ENCODE measurements around the gene FTH1. TPM values are rescaled to one million over a fixed set of nuclear protein-coding genes. Genes with fewer than 3 reads are reported as not detected.

FTH1 gene
- total RNA-seq, 1 experiment from 2014 or later = 3,345 TPM

GRCh38 chr11:61940466-61940865, 27.0 kb downstream of the FTH1 start:
- H3K9me2 ChIP-seq (ENCODE audit: insufficient read depth) = no peaks in the 10 kb centered on the region
- no TSS peak for BruUV-seq (replicated peaks)
- RAD21 ChIA-PET (ENCODE audit: low non-redundant PET in 1 of 2, low total read pairs in 2 of 2, uncharacterized antibody in 2 of 2, unreplicated experiment in 2 of 2) = no interaction called here
- TF ChIP-seq ELF1 (IDR thresholded peaks at IDR 0.05; ENCODE audit: borderline replicate concordance, low read depth) (no peak), JUND (IDR thresholded peaks at IDR 0.05) (no peak), YY1 (IDR thresholded peaks at IDR 0.05; ENCODE audit: extremely low read depth, insufficient replicate concordance, low read depth, low read length) (no peak), ATF3 (IDR thresholded peaks at IDR 0.05) (no peak)
- TF ChIP-seq, protein P1, sequence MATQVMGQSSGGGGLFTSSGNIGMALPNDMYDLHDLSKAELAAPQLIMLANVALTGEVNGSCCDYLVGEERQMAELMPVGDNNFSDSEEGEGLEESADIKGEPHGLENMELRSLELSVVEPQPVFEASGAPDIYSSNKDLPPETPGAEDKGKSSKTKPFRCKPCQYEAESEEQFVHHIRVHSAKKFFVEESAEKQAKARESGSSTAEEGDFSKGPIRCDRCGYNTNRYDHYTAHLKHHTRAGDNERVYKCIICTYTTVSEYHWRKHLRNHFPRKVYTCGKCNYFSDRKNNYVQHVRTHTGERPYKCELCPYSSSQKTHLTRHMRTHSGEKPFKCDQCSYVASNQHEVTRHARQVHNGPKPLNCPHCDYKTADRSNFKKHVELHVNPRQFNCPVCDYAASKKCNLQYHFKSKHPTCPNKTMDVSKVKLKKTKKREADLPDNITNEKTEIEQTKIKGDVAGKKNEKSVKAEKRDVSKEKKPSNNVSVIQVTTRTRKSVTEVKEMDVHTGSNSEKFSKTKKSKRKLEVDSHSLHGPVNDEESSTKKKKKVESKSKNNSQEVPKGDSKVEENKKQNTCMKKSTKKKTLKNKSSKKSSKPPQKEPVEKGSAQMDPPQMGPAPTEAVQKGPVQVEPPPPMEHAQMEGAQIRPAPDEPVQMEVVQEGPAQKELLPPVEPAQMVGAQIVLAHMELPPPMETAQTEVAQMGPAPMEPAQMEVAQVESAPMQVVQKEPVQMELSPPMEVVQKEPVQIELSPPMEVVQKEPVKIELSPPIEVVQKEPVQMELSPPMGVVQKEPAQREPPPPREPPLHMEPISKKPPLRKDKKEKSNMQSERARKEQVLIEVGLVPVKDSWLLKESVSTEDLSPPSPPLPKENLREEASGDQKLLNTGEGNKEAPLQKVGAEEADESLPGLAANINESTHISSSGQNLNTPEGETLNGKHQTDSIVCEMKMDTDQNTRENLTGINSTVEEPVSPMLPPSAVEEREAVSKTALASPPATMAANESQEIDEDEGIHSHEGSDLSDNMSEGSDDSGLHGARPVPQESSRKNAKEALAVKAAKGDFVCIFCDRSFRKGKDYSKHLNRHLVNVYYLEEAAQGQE (IDR thresholded peaks at IDR 0.05; ENCODE audit: low read depth) = no peak
- no peaks in the 10 kb centered on the region for H3K27me3 ChIP-seq (ENCODE audit: insufficient read depth, low read length)
- H2AFZ ChIP-seq (ENCODE audit: low read depth, low read length, poor library complexity, severe bottlenecking) = no peak overlapping the region
- H3K4me1 ChIP-seq (ENCODE audit: control insufficient read depth in 1 of 2, insufficient read depth in 2 of 2, low read length in 2 of 2) = no peaks in the 10 kb centered on the region
- no peak overlapping the region for H3K9ac ChIP-seq (ENCODE audit: low read length)
- POLR2A ChIA-PET = no interaction called here
- CTCF ChIA-PET = interaction anchor here (1.3 kb wide), 1 partner anchor 142 kb away, joined by 3 read pairs; no protein-coding TSS in a partner anchor
- no peak overlapping the region for H3K27ac ChIP-seq (ENCODE audit: low read depth, low read length)
- no peaks in the 10 kb centered on the region for H3K36me3 ChIP-seq (ENCODE audit: control insufficient read depth in 1 of 2, insufficient read depth in 2 of 2, low read length in 2 of 2)
- no peak overlapping the region for H3K4me2 ChIP-seq (ENCODE audit: low read length)
- no peak for ATAC-seq
- DNase-seq (ENCODE audit: low read depth, low spot score) = no peak
- no peaks in the 10 kb centered on the region for H4K20me1 ChIP-seq (ENCODE audit: insufficient read depth)
- no peak overlapping the region for H3K4me3 ChIP-seq (replicated peaks in 1 of 2; ENCODE audit: low read depth in 1 of 2, low read length in 2 of 2)
- no peaks in the 10 kb centered on the region for H3K79me2 ChIP-seq (ENCODE audit: insufficient read depth, low read length)
- intact Hi-C loops (cut with micrococcal nuclease) = no loop called here
- peaks cover 0 to 11% of the 10 kb centered on the region in 2 experiments; a peak in 1 of 4 replicates for H3K9me3 ChIP-seq (ENCODE audit: control insufficient read depth in 1 of 2, insufficient read depth in 1 of 2, low read depth in 1 of 2, low read length in 2 of 2)

GRCh38 chr11:61935861-61936260, 31.6 kb downstream of the FTH1 start:
- no peaks in the 10 kb centered on the region for H3K27me3 ChIP-seq (ENCODE audit: insufficient read depth, low read length)
- no peak overlapping the region for H2AFZ ChIP-seq (ENCODE audit: low read depth, low read length, poor library complexity, severe bottlenecking)
- no peak overlapping the region for H3K4me3 ChIP-seq (replicated peaks in 1 of 2; ENCODE audit: low read depth in 1 of 2, low read length in 2 of 2)
- H3K36me3 ChIP-seq (ENCODE audit: control insufficient read depth in 1 of 2, insufficient read depth in 2 of 2, low read length in 2 of 2) = no peaks in the 10 kb centered on the region
- no peak overlapping the region for H3K27ac ChIP-seq (ENCODE audit: low read depth, low read length)
- no peaks in the 10 kb centered on the region for H4K20me1 ChIP-seq (ENCODE audit: insufficient read depth)
- ChIA-PET CTCF (interaction anchor here (1.5 kb wide), 1 partner anchor 12 kb away, joined by 4 read pairs; no protein-coding TSS in a partner anchor), RAD21 (ENCODE audit: low non-redundant PET in 1 of 2, low total read pairs in 2 of 2, uncharacterized antibody in 2 of 2, unreplicated experiment in 2 of 2) (no interaction called here), POLR2A (no interaction called here)
- H3K79me2 ChIP-seq (ENCODE audit: insufficient read depth, low read length) = no peaks in the 10 kb centered on the region
- peaks cover 0 to 11% of the 10 kb centered on the region in 2 experiments; a peak in 1 of 4 replicates for H3K9me3 ChIP-seq (ENCODE audit: control insufficient read depth in 1 of 2, insufficient read depth in 1 of 2, low read depth in 1 of 2, low read length in 2 of 2)
- no peak for ATAC-seq
- intact Hi-C loops (cut with micrococcal nuclease) = no loop called here
- no peak overlapping the region for H3K4me2 ChIP-seq (ENCODE audit: low read length)
- H3K9me2 ChIP-seq (ENCODE audit: insufficient read depth) = no peaks in the 10 kb centered on the region
- TF ChIP-seq ZNF274 (IDR thresholded peaks at IDR 0.05; ENCODE audit: low read depth, low read length) = no peak
- TF ChIP-seq CBX3 (IDR thresholded peaks at IDR 0.05; ENCODE audit: low read depth) = no peak
- no peak for TF ChIP-seq SRF (IDR thresholded peaks at IDR 0.05; ENCODE audit: low read depth)
- TF ChIP-seq, protein P2, sequence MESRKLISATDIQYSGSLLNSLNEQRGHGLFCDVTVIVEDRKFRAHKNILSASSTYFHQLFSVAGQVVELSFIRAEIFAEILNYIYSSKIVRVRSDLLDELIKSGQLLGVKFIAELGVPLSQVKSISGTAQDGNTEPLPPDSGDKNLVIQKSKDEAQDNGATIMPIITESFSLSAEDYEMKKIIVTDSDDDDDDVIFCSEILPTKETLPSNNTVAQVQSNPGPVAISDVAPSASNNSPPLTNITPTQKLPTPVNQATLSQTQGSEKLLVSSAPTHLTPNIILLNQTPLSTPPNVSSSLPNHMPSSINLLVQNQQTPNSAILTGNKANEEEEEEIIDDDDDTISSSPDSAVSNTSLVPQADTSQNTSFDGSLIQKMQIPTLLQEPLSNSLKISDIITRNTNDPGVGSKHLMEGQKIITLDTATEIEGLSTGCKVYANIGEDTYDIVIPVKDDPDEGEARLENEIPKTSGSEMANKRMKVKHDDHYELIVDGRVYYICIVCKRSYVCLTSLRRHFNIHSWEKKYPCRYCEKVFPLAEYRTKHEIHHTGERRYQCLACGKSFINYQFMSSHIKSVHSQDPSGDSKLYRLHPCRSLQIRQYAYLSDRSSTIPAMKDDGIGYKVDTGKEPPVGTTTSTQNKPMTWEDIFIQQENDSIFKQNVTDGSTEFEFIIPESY (IDR thresholded peaks at IDR 0.05; ENCODE audit: extremely low read depth, insufficient replicate concordance, low read length) = no peak
- no peak for TF ChIP-seq CEBPB (IDR thresholded peaks at IDR 0.05; ENCODE audit: low read depth)
- no TSS peak for BruUV-seq (replicated peaks)
- no peak for DNase-seq (ENCODE audit: low read depth, low spot score)
- H3K9ac ChIP-seq (ENCODE audit: low read length) = no peak overlapping the region
- H3K4me1 ChIP-seq (ENCODE audit: control insufficient read depth in 1 of 2, insufficient read depth in 2 of 2, low read length in 2 of 2) = no peaks in the 10 kb centered on the region
